ENCODE results near the gene CHMP2B.
A peak's percentile ranks its signal among the peaks of the same experiment; 100 is the strongest.

CHMP2B gene

DNA sequence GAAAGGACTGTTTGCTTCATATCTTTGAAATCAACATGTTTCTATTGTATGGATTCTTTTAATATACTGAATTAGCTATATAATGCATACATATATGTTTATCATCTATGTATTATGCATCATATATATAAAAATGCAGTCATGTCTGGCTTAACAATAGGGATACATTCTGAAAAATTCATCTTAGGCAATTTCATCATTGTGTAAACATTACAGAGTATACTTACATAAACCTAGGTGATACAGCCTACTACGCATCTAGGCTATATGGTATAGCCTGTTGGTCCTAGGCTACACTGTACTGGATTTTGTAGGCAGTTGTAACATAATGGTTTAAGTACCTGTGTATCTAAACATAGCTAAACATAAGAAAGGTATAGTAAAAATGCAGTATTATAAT lies 21.7 kb downstream of the CHMP2B start:
- TF ChIP-seq, protein P1, sequence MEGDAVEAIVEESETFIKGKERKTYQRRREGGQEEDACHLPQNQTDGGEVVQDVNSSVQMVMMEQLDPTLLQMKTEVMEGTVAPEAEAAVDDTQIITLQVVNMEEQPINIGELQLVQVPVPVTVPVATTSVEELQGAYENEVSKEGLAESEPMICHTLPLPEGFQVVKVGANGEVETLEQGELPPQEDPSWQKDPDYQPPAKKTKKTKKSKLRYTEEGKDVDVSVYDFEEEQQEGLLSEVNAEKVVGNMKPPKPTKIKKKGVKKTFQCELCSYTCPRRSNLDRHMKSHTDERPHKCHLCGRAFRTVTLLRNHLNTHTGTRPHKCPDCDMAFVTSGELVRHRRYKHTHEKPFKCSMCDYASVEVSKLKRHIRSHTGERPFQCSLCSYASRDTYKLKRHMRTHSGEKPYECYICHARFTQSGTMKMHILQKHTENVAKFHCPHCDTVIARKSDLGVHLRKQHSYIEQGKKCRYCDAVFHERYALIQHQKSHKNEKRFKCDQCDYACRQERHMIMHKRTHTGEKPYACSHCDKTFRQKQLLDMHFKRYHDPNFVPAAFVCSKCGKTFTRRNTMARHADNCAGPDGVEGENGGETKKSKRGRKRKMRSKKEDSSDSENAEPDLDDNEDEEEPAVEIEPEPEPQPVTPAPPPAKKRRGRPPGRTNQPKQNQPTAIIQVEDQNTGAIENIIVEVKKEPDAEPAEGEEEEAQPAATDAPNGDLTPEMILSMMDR (IDR thresholded peaks at IDR 0.05; ENCODE audit: low read depth, low read length): no peak
- no peak for DNase-seq
- H3K36me3 ChIP-seq: no peaks in the 10 kb centered on the region; the same call in 1 of the 2 replicates
- H3K4me1 ChIP-seq: no peaks in the 10 kb centered on the region
- H3K27me3 ChIP-seq: no peaks in the 10 kb centered on the region
- no peaks in the 10 kb centered on the region for H3K9me3 ChIP-seq
- H3K4me3 ChIP-seq (ENCODE audit: low read depth, low read length): no peak overlapping the region

DNA sequence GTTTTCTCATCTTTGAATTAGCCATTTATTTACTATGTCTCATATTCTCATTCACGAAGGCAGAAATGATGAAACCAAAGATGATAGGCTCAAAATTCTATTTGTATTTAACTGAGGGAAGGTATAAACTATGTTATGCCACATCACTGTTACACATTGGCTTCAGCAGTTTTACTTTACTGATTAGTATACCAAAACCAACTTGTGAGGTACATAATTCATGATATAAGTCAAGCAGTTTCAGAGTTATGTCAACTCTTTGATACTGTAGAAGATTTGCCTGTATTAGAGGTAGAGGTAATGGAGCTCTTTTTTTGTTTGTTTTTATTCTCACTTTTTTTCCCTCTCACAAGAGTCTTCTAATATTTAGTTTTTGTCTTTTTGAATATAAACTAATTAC lies 22.9 kb downstream of the CHMP2B start:
- no peak overlapping the region for H3K4me3 ChIP-seq (ENCODE audit: low read depth, low read length)
- no peaks in the 10 kb centered on the region; the same call in 1 of the 2 replicates for H3K36me3 ChIP-seq
- H3K27me3 ChIP-seq: no peaks in the 10 kb centered on the region
- no peak for DNase-seq
- H3K9me3 ChIP-seq: no peaks in the 10 kb centered on the region
- TF ChIP-seq, protein P1 (IDR thresholded peaks at IDR 0.05; ENCODE audit: low read depth, low read length): no peak
- no peaks in the 10 kb centered on the region for H3K4me1 ChIP-seq

DNA sequence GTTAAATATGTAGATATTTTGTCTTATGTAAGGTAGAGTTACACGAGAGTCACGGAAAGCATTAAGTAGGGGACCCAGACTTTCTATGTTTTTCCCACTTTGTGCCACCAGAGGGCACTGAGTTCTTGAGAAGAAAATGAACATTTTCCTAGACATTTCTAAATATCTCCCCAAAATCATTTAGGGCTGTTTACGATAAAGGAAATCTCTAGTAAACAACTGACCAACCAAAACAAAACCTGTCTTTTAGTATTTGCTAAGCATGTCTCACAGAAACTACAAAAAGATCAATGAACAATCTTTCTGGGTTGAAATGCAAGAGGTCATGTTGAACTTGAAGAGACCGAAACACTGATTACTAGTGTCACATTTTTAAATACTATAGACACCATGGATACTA lies 33.2 kb downstream of the CHMP2B start:
- H3K27me3 ChIP-seq: peaks cover 28% of the 10 kb centered on the region
- no peaks in the 10 kb centered on the region for H3K4me1 ChIP-seq
- no peak overlapping the region for H3K4me3 ChIP-seq (ENCODE audit: low read depth, low read length)
- H3K9me3 ChIP-seq: no peaks in the 10 kb centered on the region
- H3K36me3 ChIP-seq: no peaks in the 10 kb centered on the region
- DNase-seq: peak; percentile 51
- TF ChIP-seq, protein P1 (IDR thresholded peaks at IDR 0.05; ENCODE audit: low read depth, low read length): peak; percentile 77

DNA sequence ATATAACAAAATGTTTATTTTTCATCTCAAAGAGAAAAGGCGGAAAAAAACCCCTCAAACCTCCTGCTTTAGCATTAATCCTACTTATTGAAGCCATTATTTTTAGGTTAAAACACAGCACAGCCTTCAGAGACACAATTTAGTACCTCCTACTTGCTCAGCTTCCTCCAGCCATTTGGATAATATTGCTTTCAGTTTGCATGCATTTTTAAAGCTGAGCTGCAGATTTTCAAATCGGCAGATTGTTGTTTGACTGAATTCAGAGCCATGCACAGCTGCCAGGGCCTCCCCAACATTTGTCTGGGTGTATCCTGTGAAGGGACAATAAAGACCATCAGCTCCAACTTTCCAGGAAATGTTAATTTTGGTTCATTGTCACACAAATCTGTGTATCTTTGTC lies 34.8 kb downstream of the CHMP2B start:
- peaks cover 28% of the 10 kb centered on the region for H3K27me3 ChIP-seq
- H3K4me3 ChIP-seq (ENCODE audit: low read depth, low read length): no peak overlapping the region
- TF ChIP-seq, protein P1 (IDR thresholded peaks at IDR 0.05; ENCODE audit: low read depth, low read length): no peak
- DNase-seq: no peak
- H3K4me1 ChIP-seq: no peaks in the 10 kb centered on the region
- H3K9me3 ChIP-seq: no peaks in the 10 kb centered on the region
- H3K36me3 ChIP-seq: no peaks in the 10 kb centered on the region

DNA sequence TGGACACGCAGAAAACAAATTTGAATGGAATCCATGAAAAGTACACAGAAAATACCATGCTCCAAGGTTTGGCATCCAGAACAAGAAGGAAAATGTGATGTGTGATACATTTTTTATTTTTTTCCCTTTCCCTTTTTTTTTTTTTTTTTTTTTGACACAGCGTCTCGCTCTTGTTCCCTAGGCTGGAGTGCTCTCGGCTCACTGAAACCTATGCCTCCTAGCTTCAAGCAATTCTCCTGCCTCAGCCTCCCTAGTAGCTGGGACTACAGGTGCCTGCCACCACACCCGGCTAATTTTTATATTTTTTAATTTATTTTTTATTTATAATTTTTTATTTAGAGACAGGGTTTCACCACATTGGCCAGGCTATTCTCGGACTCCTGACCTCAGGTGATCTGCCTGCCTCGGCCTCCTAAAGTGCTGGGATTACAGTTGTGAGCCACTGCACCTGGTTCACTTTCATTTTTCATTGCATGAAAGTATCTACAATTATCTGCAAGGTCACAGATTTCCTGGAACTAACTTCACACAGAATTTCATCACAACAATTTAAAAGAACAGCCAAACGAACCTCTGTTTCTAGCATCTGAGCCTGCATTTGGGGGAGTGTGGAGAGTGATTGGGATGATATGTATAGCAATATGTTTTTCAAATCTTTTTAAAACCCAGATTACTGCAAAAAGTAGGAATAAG lies 41.0 kb downstream of the CHMP2B start:
- DNase-seq: no peak
- Histone ChIP-seq H3K9me3 (no peaks in the 10 kb centered on the region), H3K27me3 (peaks cover 19% of the 10 kb centered on the region), H3K4me1 (no peaks in the 10 kb centered on the region), H3K36me3 (no peaks in the 10 kb centered on the region), H3K4me3 (ENCODE audit: low read depth, low read length) (no peak overlapping the region)
- TF ChIP-seq, protein P1 (IDR thresholded peaks at IDR 0.05; ENCODE audit: low read depth, low read length): no peak

DNA sequence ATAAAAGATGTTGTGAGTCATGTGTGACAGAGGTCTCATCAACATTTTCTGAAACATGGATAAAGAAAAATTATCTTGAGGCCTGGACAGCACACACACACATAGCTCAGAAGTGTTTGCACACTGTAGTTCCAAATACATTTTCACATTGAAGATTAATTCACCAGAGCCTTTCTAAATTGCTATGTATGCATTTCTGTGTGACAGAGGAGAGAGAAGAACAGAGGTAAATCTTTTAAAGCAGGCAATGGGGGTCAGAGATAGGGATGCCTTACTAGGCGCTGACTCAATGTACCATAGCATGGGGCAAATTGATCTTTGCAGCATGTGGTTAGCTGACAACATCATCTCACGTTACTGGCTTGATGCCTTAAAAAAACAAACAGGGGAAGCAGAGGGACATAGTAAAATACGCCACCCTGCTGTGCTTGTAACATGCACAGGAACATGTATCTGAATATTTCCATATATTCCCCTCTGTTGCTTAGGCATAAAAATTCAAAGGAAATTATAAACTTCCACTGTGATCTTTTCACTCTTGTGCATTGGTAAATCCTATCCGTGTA lies 41.6 kb downstream of the CHMP2B start:
- Histone ChIP-seq H3K36me3 (no peaks in the 10 kb centered on the region), H3K27me3 (peaks cover 21% of the 10 kb centered on the region), H3K4me1 (no peaks in the 10 kb centered on the region), H3K4me3 (ENCODE audit: low read depth, low read length) (no peak overlapping the region), H3K9me3 (no peaks in the 10 kb centered on the region)
- DNase-seq: no peak
- TF ChIP-seq, protein P1 (IDR thresholded peaks at IDR 0.05; ENCODE audit: low read depth, low read length): no peak

Data from BE2C (cell line).